NCI-H2196 treated with DMSO at 0.1 percent for 48 hours (cell line): ENCODE results near the gene PUS10.
"Not testable (repeated sequence)": the region's sequence is repeated elsewhere in the genome, so short reads cannot be mapped to it uniquely, and the experiment has no call there.

Experiments used
- DNase-seq: peaks from one replicate; lab custom pipeline; 2025; ENCODE audit not compliant: unreplicated experiment; lab: John Stamatoyannopoulos, UW

Gene PUS10

GRCh38 chr2:60936757-60937156 lies 81.3 kb downstream of the PUS10 start:
- no peak for DNase-seq

GRCh38 chr2:60934165-60934722 lies 83.8 kb downstream of the PUS10 start:
- no peak for DNase-seq

GRCh38 chr2:60932954-60933353 lies 85.1 kb downstream of the PUS10 start:
- no peak for DNase-seq

- DNase-seq, result not testable (repeated sequence)
Measured at GRCh38 chr2:60932061-60932460, 86.0 kb downstream of the PUS10 start.

- no peak for DNase-seq
Measured at GRCh38 chr2:60926741-60927552, 91.1 kb downstream of the PUS10 start.

GRCh38 chr2:60925994-60926740 lies 91.9 kb downstream of the PUS10 start:
- no peak for DNase-seq

GRCh38 chr2:60907329-60907728 lies 110.7 kb downstream of the PUS10 start:
- no peak for DNase-seq

GRCh38 chr2:60906395-60906794 lies 111.7 kb downstream of the PUS10 start:
- no peak for DNase-seq

- not testable (repeated sequence) for DNase-seq
Measured at GRCh38 chr2:60905867-60906266, 112.2 kb downstream of the PUS10 start.

GRCh38 chr2:60901296-60901695 lies 116.8 kb downstream of the PUS10 start:
- DNase-seq, result not testable (repeated sequence)

GRCh38 chr2:60899892-60900249 lies 118.2 kb downstream of the PUS10 start:
- DNase-seq, result no peak

- DNase-seq, result no peak
Measured at GRCh38 chr2:60899230-60899891, 118.7 kb downstream of the PUS10 start.

- DNase-seq, result no peak
Measured at GRCh38 chr2:60898567-60898966, 119.5 kb downstream of the PUS10 start.
